GM18507 (cell line): ENCODE results near the gene GOLPH3L.
A peak's percentile ranks its signal among the peaks of the same experiment; 100 is the strongest.
"Not testable (repeated sequence)": the region's sequence is repeated elsewhere in the genome, so short reads cannot be mapped to it uniquely, and the experiment has no call there.

Experiments used
- DNase-seq: peaks from one replicate; pipeline ENCODE4 v3.0.0; 2011; ENCODE audit warnings: low read depth; ENCODE audit not compliant: insufficient read length; ENCODE audit errors: extremely low spot score
- FAIRE-seq: peaks from 2 replicates; lab custom pipeline; 2011; peaks lifted over from hg19 to GRCh38; lab: Jason Lieb, UNC

The GOLPH3L gene

DNA sequence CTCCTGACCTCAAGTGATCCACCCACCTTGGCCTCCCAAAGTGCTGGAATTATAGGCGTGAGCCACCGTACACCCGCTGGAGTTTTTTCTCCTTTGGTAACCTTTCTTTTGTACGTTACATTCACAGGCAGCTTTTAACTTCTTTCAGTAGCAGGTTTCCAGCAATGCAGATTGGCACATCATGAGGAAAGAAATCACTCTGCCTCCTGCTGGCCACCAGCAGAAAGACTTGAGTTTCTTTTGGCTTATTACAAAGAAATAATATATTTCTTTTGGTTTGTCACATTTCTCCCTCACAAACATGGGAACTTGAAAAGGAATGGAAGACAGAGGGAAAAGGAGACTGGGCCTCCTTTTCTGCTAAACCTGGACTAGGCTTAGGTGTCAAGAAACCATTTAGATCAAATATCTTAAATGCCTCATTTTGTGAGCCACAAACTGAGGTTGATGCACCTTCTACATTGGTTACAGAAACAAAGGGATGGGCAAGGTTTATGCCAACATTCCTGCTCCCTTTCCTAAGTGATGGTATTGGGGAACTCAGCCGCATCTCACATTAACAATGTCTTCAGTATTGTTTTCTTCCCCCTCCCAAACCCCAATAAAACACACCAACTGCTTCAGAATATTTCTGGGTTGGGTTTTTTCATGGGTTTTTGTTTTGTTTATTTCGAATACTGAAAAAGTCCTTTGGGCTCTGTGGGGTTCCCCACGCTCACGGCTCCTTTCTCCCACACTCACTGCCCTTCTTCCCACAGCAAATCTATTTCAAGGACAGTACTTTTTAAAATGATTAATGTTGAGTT lies 75.3 kb downstream of the GOLPH3L start:
- peak; percentile 33 for FAIRE-seq
- DNase-seq = peak; percentile 28

DNA sequence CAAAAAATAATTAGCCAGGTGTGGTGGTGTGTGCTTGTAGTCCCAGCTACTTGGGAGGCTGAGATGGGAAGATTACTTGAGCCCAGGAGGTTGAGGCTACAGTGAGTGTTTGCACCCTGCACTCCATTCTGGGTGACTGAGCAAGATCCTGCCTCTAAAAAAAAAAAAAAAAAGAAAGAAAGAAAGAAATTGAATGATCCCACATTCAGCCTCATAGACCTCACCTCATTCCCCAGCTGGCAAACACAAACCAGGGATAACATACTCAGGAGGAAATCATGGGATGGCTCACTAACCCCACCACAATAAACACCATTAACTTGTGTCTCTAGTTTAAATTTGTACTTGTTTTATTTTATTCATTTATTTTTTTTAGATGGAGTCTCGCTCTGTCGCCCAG lies 76.0 kb downstream of the GOLPH3L start:
- DNase-seq (no peak), FAIRE-seq (no peak)

DNA sequence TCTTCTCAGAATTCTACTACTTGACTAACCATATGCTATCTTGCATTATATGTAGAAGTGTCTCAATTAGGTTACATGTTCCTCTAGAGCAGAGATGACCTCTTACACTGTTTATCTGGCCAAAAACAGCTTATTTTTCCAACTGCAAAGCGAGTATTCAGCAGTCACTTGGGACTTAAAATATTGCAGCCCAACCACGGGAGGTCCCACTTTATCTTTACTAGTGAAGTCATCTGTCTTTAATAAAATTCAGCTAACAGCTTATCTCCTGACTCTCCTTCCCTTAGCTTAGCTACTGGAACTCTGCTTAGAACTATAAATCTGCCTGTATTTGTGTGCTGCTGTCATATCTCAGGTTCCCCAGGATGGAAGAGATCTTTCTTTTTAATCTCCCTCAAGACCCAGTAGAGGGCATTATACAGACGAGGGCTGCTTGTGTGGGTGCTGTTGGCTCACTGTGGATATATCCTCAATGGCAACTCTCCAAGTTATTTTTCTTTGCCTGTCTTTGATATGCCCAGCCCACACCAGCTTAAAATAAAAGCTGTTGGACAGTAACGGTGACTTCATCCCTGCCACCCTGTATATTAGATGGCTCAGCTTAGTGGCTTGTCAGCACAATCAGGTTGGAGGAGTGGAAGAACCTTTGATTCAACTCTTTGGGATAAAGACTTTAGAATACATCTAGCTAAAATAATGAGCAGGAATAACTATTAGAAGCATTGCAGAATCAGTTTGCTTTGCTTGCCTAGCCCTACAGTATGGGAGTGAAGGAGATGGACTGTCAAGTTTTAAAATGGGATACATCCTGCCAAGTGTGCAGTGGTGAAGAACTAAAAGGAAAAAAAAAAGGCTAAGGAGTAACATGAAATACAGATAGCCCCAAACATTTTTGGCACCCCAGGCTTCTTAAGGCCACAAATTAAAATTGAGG lies 77.1 kb downstream of the GOLPH3L start:
- FAIRE-seq = no peak
- DNase-seq = no peak

DNA sequence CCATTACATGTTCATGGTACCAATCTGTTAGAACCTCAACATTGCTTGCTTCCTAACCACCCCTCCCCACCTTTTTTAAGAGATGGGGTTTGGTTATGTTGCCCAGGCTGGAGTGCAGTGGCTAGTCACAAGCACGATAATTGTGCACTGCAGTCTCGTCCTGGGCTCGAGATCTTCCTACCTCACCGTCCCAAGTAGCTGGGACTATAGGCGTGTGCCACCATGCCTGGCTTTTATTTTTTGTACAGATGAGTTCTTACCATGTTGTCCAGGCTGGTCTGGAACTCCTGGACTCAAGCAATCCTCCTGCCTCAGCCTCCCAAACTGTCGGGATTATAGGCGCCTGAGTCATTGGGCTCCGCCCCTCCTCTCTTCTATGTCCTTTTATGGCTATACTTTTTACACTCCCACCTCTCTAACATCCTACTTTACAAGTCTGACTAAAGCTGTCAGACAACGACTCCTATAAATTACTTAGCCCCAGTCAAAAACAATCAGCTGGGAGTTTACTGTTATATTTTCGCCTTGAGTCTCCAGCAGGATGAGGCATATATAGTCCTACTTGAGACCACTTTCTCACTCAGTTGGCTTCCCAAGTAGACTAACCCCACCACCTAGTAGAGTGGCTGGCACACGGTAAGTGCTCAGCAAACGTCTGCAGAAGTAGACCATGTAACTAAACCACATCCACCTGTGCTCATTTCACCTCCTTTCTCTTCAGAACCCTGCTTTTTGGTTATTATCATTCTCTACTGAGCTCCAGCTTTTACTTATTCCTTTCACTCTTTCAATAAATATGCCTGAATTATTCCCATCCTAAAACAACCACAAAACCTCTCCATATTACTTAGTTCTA lies 81.4 kb downstream of the GOLPH3L start:
- DNase-seq (no peak), FAIRE-seq (no peak)

- FAIRE-seq = peak; percentile 78
Measured at GRCh38 chr1:150613061-150613920, 83.7 kb downstream of the GOLPH3L start.

GRCh38 chr1:150612014-150612345 lies 85.0 kb downstream of the GOLPH3L start:
- no peak for DNase-seq
- FAIRE-seq = no peak

More at GRCh38 chr1:150613061-150613920, 83.7 kb downstream of the GOLPH3L start:
- peak; percentile 37 for DNase-seq

GRCh38 chr1:150610576-150610975 lies 86.4 kb downstream of the GOLPH3L start:
- FAIRE-seq (no peak), DNase-seq (no peak)

GRCh38 chr1:150609732-150610131 lies 87.2 kb downstream of the GOLPH3L start:
- DNase-seq (no peak), FAIRE-seq (no peak)

DNA sequence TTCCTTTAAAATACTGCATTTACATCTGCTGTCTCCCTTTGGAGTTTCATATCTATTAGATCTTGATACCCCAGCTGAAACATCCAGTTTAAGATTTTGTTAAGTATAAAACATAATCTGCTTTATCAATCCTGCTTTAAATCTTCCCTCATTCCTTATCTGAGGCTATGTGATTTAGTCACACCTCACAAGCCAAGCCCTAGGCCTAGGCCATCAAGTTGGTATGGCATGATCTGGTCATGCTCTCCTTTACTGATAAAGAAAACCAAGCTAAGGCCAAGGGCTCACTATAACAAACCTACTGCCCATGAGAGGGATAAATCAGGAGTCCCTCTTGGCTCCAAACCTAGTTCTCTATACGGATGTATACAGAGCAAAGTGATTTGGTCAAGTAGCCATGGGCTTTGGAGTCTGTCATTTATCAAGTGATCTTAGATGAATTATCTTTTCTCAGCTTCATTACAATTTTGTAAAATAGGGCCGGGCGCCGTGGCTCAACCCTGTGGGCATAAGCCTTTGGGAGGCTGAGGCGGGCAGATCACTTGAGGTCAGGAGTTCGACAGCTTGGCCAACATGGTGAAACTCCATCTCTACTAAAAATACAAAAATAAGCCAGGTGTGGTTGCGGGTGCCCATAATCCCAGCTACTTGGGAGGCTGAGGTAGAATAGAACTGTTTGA lies 90.4 kb downstream of the GOLPH3L start:
- no peak for FAIRE-seq

DNA sequence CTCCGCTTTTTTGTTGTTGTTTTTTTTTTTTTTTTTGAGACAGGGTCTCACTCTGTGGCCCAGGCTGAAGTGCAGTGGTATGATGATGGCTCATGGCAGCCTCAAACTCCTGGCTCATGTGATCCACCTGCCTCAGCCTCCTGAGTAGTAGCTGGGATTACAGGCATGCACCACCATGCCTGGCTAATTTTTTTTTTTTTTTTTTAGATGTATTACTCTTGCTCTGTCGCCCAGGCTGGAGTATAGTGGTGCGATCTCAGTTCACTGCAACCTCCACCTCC lies 91.6 kb downstream of the GOLPH3L start:
- not testable (repeated sequence) for FAIRE-seq, DNase-seq

More for the DNA sequence above, 90.4 kb downstream of the GOLPH3L start:
- DNase-seq = no peak

GRCh38 chr1:150604226-150604588 lies 92.7 kb downstream of the GOLPH3L start:
- FAIRE-seq = no peak

DNA sequence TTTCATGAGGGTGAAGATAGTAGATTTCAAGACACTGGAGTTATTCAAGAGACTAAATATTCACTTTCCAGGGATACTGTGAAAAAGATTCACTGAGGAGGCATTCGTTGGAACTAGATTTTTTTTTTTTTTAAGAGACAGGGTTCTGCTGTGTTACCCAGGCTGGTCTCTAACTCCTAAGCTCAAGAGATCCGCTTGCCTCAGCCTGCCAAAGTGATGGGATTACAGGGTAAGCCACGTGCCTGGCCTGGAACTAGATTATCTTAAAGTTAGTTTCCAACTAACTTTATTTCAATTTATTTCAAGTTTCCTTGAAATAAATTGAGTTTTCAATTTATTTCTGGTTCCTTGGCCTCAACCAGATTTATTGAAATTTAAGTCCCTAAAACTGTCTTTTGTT lies 93.2 kb downstream of the GOLPH3L start:
- no peak for DNase-seq
- no peak for FAIRE-seq

More at GRCh38 chr1:150604226-150604588, 92.7 kb downstream of the GOLPH3L start:
- DNase-seq = no peak

DNA sequence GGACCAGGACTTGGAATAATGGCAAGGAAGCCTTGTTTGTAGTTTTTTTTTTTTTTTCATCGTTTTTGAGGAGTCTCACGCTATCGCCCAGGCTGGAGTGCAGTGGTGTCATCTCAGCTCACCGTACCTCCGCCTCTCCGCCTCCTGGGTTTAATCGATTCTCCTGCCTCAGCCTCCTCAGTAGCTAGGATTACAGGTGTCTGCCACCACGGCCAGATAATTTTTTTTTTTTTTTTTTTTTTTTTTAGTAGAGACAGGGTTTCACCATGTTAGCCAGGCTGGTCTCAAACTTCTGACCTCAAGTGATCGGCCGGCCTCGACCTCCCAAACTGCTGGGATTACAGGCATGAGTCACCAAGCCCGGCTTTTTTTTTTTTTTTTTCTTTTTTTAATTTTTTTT lies 94.6 kb downstream of the GOLPH3L start:
- DNase-seq, FAIRE-seq: not testable (repeated sequence)

GRCh38 chr1:150601540-150601939 lies 95.4 kb downstream of the GOLPH3L start:
- DNase-seq (no peak), FAIRE-seq (no peak)

DNA sequence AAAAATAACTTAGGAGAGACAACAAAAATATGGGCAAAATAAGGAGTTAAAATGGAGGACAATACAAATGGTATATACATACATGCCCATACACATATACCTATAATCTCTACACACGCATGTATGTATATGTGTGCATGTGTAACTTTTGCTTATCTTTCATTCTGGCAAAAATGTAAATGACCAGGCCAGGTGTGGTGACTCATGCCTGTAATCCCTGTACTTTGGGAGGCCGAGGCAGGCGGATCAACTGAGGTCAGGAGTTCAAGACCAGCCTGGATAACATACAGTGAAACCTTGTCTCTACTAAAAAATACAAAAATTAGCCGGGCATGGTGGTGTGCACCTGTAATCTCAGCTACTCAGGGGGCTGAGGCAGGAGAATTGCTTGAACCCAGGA lies 98.6 kb downstream of the GOLPH3L start:
- not testable (repeated sequence) for DNase-seq, FAIRE-seq

- FAIRE-seq (no peak), DNase-seq (no peak)
Measured at GRCh38 chr1:150596976-150597375, 100.0 kb downstream of the GOLPH3L start.
